ENCODE measurements around the gene OR6C76.
"Not testable (repeated sequence)": the region's sequence is repeated elsewhere in the genome, so short reads cannot be mapped to it uniquely, and the experiment has no call there.

Gene OR6C76

GRCh38 chr12:55425954-55426353 is at the start of gene OR6C76:
Gene OR6C76, plus strand, starts transcription at chr12:55426254. Its CDS starts 0 bp downstream, at chr12:55426254.
- no peak for DNase-seq (ENCODE audit: low read depth in 2 of 3, low spot score in 1 of 3)

- DNase-seq (ENCODE audit: low read depth in 2 of 3, low spot score in 1 of 3), result no peak
Observed at GRCh38 chr12:55385891-55386290, 40.2 kb upstream of the OR6C76 start.

- DNase-seq (ENCODE audit: low read depth in 2 of 3, low spot score in 1 of 3), result no peak
Observed at GRCh38 chr12:55392032-55392795, 33.8 kb upstream of the OR6C76 start.

- no peak for DNase-seq (ENCODE audit: low read depth in 2 of 3, low spot score in 1 of 3)
Observed at GRCh38 chr12:55396326-55396725, 29.7 kb upstream of the OR6C76 start.

- no peak for DNase-seq (ENCODE audit: low read depth in 2 of 3, low spot score in 1 of 3)
Observed at GRCh38 chr12:55400229-55400628, 25.8 kb upstream of the OR6C76 start, which contains the start of gene OR6C65. Gene OR6C65, plus strand, starts transcription at chr12:55400529. Its CDS starts 0 bp downstream, at chr12:55400529.

GRCh38 chr12:55407866-55408265 is 18.2 kb upstream of the OR6C76 start:
- no peak for DNase-seq (ENCODE audit: low read depth in 2 of 3, low spot score in 1 of 3)

GRCh38 chr12:55409133-55409532 is 16.9 kb upstream of the OR6C76 start:
- not testable (repeated sequence) for DNase-seq (ENCODE audit: low read depth in 2 of 3, low spot score in 1 of 3)

- not testable (repeated sequence) for DNase-seq (ENCODE audit: low read depth in 2 of 3, low spot score in 1 of 3)
Observed at GRCh38 chr12:55412138-55412537, 13.9 kb upstream of the OR6C76 start.

GRCh38 chr12:55413498-55414388 is 12.3 kb upstream of the OR6C76 start:
- DNase-seq (ENCODE audit: low read depth in 2 of 3, low spot score in 1 of 3), result not testable (repeated sequence)

GRCh38 chr12:55414396-55414823 is 11.6 kb upstream of the OR6C76 start:
- not testable (repeated sequence) for DNase-seq (ENCODE audit: low read depth in 2 of 3, low spot score in 1 of 3)

GRCh38 chr12:55414889-55415288 is 11.2 kb upstream of the OR6C76 start:
- DNase-seq (ENCODE audit: low read depth in 2 of 3, low spot score in 1 of 3), result not testable (repeated sequence)

- no peak for DNase-seq (ENCODE audit: low read depth in 2 of 3, low spot score in 1 of 3)
Observed at GRCh38 chr12:55416961-55417360, 9.1 kb upstream of the OR6C76 start.

GRCh38 chr12:55420307-55420962 is 5.6 kb upstream of the OR6C76 start:
- DNase-seq (ENCODE audit: low read depth in 2 of 3, low spot score in 1 of 3), result no peak

- no peak for DNase-seq (ENCODE audit: low read depth in 2 of 3, low spot score in 1 of 3)
Observed at GRCh38 chr12:55428331-55429243, 2.5 kb downstream of the OR6C76 start.

GRCh38 chr12:55441233-55441632 is 15.2 kb downstream of the OR6C76 start:
- DNase-seq (ENCODE audit: low read depth in 2 of 3, low spot score in 1 of 3), result not testable (repeated sequence)

GRCh38 chr12:55443776-55444175 is 17.7 kb downstream of the OR6C76 start, which contains the start of gene OR6C2:
Gene OR6C2, plus strand, starts transcription at chr12:55444076. Its CDS starts 8,138 bp downstream, at chr12:55452214.
- DNase-seq (ENCODE audit: low read depth in 2 of 3, low spot score in 1 of 3), result no peak

- DNase-seq (ENCODE audit: low read depth in 2 of 3, low spot score in 1 of 3), result no peak
Observed at GRCh38 chr12:55445357-55445756, 19.3 kb downstream of the OR6C76 start.

- DNase-seq (ENCODE audit: low read depth in 2 of 3, low spot score in 1 of 3), result no peak
Observed at GRCh38 chr12:55446326-55446725, 20.3 kb downstream of the OR6C76 start.

GRCh38 chr12:55448825-55449224 is 22.8 kb downstream of the OR6C76 start:
- DNase-seq (ENCODE audit: low read depth in 2 of 3, low spot score in 1 of 3), result no peak

GRCh38 chr12:55464926-55465325 is 38.9 kb downstream of the OR6C76 start:
- not testable (repeated sequence) for DNase-seq (ENCODE audit: low read depth in 2 of 3, low spot score in 1 of 3)

Data from stimulated activated CD4-positive, alpha-beta T cell treated with anti-CD3 and anti-CD28 coated beads, Interleukin-12 subunit alpha, Interleukin-12 subunit beta, amount 100 ng/mL, for 48 hours (primary cell).